Stimulated activated CD4-positive, alpha-beta T cell treated with anti-CD3 and anti-CD28 coated beads, Interleukin-15, amount 100 ng/mL, for 24 hours (primary cell): ENCODE data around the gene UBE3C.

Experiments
- DNase-seq: peaks from one replicate; pipeline ENCODE4 v3.0.0-alpha.2; 2020

The UBE3C gene

DNA sequence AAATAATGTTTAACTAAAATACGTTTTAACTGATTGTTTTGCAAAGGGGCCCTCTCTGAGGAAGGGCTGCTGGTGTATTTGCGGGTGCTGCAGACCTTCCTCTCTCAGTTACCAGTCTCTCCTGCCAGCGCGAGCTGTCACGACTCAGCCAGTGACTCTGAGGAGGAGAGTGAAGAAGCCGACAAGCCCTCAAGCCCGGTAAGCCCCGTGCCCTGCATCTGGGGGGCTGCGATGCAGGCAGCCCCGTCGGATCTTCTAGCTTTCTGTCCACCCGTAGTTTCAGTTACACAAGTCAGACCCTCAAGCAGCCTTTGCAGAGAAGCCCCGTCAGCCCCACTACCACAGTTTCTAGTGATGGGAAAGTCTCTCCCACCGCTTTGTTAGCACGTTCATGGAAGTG, 45.1 kb downstream of the UBE3C start:
- DNase-seq, result no peak

DNA sequence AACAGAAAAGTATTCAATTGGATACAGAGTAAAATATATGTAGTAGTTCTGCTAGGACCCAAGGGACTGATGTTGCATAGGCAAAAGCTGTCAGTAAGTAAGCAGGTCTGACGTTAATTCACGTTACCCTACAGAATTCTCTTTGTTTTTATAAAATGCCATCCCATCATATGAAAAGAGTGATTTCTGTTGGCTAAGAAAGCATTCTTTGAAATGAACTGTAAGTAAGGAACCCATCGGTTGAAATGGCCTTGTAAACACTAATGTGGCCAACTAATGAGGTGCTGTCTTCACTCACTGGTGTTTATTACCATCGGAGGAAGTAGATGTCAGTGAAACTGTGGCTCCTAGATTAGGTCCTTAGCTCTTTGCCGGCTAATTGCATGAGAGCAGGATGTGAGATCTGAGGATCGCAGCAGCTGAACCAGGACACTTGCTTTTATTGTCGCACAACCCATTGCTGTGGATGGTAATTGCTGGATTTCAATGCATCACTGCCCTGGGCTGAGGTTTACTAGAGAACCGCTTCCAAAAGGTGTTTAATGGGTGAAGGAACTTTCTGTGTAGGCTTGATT, 49.5 kb downstream of the UBE3C start:
- DNase-seq, result no peak

DNA sequence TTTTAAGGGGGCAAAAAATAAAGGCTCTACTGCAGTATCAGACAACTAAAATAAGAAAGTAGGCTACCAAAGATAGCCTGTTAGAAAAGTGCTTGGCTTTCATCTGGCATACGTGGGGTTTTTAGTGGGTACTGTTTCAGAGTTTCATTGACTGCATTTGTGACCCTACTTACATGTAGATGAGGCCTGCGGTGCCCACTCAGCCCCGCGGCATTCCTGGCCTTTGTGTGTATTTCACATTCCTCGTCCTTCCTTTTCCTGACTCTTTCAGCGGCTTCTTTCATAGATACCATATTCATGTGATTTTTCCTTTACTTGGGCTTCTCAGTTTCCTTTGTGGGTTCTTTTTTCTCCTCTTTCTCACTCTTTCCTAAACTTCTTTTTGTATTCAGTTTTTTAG, 50.7 kb downstream of the UBE3C start:
- DNase-seq, result no peak

DNA sequence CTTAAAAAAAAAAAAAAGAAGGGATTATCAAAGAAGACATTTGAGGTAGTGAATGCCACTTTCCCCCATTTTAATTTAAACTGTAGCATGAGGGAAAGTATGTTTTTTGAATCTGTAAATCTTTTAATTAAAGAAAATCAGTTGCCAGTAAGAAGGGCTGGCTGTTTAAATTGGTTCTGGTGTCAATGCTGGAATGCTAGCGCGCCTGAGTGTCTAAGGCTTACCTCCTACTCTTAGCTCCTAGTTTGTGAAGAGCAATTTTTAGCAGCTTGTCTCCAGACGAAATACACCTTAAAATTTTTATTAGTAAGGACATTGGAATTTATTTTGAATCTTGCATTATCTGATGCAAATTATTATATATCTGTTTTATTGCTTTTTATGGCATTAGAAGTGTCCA, 54.1 kb downstream of the UBE3C start:
- no peak for DNase-seq

DNA sequence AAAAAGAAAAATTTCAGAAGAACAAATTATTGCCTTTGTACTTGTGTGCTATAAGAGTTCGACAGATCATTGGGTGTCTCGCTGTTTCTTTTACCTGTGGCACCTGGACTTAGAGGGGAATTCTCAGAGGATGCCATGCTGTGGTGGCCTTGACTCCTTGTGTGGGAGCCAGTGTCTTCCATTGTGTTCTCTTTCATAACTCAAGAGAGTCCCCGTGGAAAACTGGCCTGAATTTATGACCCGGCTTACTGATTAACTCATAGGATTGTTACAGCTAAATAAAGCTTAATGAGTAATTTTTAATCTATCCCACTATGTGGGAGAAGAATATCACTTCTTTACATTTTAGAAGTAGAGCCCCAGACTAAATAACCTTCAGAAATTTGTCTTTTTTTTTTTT, 54.5 kb downstream of the UBE3C start:
- no peak for DNase-seq

DNA sequence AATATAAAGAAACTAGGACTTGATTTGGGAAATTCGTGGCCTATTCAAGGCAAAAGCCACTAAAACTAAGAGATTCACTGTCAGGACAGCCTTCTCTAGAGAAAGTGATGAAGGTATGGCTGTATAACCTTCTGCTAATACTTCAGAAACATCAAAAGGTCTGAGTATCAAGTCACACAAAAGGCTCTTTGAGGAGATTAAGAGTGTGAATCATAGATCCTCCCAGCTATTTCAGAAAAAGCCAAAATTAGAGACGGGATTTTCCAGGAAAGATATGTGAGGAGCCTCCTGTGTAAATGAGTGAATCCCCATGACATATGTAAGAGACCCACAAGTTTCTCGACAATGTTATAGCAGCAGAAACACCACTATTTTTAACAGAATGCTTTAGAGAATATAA, 56.2 kb downstream of the UBE3C start:
- no peak for DNase-seq

DNA sequence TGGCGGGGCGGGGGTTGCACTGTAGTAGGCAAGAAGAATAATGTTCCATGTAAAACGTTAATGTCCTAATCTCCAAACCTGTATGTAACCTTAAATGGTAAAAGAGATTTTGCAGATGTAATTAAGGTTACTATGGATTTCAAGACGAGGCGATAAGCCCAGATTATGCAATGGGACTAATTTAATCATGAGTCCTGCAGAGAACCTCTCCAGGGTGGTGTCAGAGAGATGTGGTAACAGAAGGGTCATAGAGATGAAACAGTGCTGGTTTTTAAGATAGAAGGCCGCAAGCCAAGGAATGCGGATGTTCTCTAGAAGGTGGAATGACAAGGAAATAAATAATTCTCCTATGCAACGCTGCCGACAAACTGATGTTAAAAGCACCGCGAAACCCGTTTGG, 57.1 kb downstream of the UBE3C start:
- no peak for DNase-seq

DNA sequence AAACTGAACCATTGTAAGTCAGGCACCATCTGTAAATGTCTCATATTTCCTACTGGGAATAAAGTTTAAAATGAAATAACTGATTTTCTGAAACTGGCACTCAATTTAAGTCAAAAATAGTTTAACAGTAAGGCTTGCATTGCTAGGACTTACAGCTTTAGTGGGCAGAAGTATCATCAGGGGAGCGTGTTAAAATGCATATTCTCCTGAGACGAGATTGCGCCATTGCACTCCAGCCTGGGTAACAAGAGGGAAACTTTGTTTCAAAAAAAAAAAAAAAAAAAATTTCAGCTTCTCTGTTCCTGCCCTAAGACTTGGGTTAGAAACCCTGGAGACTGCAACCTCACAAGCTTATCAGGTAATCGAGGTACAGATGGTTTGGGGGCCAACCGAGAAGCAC, 65.4 kb downstream of the UBE3C start:
- no peak for DNase-seq

DNA sequence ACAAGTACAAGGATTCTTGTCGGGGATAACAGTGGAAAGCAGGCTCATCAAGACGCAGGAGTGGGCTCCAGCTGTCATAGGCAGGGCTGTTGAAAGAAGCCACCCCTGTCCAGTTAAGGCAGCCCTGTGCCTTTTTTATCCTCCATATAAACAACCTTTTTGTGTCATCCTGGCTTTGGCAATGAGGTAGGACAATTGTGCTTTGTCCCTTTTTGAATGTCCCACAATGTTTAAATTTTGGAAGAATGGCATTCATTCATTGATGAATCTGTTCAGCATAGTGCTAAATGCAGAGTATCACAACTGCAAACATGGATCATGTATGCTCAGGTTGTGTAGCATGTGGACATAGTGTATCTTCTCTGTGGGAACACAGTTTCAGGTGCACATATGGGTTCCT, 66.7 kb downstream of the UBE3C start:
- DNase-seq, result no peak

DNA sequence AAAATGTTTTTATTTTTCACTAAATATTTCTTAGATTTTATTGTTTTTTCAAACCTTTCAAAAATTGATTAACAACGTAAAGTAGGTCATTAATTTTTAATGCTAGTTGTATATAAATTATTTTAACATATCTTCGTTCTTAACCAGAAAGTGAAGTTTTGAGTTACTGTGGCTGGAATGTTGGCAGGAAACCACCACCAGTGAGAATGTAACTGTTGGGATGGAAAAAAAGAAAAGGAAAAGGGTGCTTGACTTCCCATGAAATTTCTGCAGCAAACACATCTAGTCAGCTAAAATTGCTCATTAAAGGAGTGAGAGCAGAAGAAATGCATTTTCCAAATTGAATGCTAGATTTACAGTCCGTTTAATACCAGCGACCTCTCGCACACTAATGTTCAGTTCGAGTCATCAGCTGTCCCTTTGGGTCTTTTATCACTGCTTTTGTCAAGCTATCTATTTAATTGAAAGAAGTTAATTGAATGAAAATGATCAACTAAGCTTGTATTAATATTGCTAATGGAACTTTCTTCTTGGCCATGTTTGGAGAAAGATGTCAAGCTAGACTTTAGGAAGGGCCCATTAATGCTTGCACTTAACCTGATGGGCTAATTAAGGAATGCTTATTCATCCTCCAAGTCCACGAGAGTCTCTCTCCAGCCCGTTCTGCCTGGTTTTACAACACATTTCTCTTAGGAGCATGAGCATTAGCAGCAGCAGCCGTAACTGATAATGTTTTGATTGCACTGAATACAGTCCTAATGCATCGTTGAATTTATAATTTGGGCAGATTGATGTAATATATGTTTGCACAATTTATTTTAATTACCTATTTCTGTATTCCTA, 70.1 kb downstream of the UBE3C start:
- DNase-seq, result no peak

DNA sequence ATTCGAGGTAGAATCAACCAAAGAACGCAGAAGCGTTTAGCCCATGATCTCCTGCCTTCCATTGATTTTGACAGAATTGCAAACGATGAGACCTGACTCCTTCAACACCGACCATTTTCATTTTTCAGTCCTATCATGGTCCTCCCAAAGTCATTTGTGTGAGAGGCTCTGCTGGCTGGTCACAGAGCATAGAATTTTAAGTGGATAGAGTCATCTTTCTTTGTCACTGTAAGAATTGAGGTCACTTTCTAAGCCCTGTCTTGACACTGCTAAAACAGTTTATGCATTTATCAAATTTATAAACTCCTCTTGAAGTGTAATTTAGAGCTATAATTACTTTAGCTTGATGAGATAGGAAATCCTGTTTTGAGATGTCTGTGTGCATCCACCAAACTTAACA, 72.0 kb downstream of the UBE3C start:
- no peak for DNase-seq

DNA sequence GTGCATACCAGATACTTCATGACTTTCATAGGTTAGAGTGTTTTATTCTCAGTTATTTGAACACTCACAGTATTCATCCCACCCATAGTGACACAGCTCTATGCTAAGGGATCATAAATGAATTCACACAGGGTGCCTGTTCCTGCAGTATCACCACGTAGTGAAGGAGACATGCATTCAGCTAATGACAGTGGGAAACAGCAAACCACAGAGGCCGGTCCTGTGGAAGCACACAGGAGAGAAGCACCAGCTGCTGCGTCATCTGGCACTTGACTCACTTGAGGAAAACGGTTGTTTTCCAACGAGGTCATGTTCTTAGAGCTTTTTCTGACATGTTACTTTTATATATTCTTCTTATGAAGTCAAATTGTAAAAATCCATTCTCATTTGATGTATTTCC, 73.0 kb downstream of the UBE3C start:
- DNase-seq, result no peak

DNA sequence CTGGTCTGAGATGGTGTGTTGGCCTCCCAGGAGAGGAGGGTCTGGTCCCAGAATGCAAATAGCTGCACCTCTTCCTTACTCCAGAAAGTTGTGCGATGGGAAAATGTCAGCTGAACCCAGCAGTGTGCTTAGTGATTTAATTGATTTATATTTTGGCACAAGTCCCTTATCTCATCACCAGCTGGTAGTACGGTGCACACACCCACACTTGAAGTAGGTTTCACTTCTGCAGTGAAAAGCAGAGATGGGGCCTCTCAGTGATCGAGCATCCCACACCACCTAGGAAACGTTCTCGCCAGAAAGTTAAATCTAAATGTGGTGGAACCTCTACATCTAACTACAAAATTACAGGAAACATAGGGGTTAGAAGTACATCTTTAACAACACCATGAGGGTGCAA, 80.4 kb downstream of the UBE3C start:
- DNase-seq, result no peak

DNA sequence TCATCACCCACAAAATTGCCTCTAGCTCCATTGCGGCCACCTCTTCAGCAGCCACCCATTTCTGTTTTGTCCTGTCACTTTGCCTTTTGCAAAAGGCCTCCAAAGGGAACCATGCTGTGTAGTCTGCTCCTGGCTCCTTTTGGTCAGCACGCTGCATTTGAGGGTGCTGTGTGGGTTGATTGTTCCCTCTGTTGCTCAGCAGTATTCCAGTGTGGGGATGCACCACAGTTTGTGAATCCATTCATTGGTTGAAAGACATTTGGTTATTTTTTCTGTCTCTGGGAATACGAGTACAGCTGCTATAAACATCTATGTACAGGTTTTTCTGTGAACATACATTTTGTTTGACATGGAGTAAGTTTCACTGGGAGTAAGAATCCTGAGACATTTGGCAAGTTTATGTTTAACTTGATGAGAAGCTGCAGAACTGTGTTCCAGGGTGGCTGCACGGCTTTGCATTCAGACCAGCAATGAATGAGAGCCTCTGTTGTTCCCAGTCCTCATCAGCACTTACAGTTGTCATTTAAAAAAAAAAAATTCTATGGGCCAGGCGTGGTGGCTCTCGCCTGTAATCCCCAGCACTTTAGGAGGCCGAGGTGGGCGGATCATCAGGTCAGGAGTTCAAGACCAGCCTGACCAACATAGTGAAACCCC, 82.3 kb downstream of the UBE3C start:
- no peak for DNase-seq

DNA sequence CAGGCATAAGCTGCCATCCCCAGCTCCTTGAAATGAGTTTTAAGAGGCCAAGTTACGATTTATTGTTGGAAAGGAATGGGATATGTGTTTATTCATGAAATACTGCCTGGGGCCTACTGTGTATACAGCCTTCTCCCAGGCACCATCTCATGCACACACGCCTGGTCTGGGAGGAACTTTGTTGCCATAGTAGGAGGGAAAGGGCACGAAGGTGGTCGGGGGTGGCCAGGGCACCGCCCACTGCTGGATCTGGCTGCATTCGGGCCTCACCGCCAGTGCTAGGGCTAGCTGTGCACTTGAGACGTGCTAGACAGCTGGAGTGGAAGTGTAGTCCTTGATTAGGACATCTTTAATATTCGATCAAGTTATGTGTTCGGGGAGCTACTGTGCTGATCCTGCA, 84.0 kb downstream of the UBE3C start:
- no peak for DNase-seq

DNA sequence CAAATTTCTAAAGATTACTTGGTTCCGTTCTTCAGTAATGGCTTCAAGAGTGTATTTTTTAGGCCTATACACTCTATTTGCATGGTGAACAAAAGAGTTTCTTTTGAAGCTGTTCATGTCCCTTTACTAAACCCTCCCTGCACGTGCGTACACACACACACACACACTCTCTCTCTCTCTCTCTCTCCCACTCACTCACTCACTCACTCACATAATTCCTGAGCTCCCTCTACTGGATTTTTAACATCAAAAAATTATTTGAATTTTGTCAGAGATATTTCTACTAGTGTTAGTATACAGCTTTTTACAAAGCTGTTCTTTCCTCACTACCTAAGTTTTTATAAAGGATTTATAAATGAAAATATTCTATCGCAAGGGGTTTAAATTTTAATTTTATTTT, 85.9 kb downstream of the UBE3C start:
- DNase-seq, result no peak

DNA sequence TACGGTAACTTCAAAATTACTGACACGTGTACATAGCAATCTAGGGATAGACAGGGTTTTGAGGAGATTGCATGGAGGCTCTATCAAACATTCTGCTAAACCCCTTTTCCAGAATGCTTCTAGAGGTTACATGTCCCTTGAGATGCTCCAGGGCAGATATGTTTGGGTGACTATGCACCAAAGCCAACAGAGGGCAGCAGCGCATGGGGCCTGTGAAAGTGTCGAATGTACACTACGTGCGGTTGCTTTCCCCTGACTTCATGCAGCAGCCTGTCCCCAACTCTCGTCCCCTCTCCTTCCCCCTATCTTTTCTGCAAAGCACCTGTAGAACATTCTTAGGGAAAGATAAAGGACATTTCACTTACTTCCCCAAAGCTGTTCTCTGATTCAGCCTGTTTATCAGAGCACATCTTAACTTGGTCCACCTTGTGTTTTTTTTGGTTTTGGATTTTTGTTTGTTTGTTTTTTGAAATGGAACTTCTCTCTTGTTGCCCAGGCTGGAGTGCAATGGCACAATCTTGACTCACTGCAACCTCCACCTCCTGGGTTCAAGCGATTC, 90.2 kb downstream of the UBE3C start:
- peak; percentile 22 for DNase-seq

DNA sequence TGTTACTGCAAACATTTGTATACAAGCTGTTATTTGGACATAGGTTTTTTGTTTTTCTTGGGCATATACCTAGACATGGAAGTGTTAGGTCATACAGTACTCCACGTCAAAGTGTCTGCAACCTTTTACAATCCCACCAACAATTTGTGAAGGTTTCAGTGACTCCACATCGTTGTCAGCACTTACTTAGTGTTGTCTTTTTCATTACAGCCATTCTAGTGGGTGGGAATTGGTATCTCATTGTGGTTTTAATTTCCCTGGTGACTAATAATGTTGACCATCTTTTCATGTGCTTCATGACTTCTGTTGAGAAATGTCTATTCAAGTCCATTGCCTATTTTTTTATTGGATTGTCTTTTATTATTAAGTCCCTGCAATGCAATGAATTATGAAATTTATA, 95.0 kb downstream of the UBE3C start:
- DNase-seq, result no peak

DNA sequence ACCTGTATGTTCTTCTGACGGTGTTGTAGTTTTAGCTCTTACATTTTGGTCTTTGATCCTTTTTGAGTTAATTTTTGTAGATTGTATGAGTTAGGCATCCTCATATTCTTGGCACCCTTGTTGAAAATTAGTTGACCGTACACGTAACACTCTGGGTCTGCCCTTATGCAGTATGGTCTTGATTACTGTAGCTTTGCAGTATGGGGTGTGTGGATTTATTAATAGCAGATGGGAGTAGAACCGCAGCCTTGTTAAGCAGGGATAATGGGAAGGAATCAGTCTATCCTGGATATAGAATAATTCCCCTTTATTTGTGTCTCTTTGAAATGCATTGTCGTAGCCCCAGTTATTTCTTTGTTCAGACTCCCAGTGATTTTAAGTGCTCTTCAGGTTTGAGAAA, 95.5 kb downstream of the UBE3C start:
- DNase-seq, result no peak

DNA sequence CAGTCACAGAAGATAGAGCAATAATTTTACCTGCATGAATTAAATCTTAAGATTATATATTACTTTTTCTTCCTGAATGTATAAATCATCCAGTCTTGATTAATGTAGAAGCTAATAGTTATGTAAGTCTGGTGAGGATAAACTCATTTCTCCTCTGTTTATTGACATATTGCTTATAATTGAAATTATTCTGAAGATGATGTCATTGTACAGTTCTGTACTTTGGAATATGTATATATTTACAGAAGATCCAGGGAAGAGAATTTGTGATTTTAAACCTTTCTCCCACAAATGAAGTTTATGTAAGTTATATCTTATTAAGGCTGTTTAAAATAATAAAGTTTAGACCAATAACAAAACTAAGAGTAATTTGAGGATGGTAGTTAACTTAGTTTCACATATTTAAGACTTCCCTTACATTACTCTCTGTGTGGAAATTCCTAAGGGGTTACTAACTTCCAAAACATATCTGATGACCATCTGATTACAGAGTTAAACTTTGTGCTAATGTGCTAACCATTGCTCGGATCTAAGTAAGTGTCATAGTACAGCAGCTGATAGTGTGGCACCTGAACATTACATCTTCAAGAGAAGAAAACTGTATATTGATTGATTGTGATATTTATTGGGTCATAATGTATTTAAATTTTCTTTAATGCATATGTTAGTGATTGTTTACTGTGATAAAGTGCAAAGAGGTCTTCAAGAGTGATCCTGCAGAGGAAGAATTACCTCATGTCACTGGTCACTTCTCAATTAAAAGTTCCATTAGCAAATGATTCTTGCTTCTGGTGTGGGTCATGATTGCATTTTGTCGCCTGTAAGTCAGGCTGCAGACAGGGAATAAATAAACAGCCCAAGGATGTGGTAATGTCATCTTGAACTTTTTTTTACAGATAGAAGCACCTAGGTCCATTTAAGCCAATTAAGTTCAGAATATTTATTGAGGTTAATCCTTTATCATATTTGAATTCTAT, 96.9 kb downstream of the UBE3C start:
- DNase-seq, result no peak

DNA sequence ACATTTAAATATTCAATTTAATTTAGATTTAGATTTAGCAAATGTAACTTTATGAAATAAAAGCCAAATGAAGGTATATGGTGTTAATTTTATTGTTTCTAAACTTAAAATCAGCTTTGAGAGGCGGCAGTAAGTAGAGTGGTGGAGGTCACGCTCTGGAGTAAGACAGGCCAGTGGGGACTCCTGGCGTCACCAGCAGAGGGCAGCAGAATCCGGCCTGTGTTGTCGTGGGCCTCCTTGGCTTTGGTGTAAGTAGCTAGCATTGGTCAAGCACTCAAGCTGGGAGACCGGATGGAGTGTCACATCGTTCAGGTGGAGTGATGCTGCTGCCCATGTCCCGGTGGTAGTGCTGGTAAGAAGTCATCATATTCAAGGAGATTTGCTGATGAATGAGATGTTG, 99.4 kb downstream of the UBE3C start:
- DNase-seq, result no peak

DNA sequence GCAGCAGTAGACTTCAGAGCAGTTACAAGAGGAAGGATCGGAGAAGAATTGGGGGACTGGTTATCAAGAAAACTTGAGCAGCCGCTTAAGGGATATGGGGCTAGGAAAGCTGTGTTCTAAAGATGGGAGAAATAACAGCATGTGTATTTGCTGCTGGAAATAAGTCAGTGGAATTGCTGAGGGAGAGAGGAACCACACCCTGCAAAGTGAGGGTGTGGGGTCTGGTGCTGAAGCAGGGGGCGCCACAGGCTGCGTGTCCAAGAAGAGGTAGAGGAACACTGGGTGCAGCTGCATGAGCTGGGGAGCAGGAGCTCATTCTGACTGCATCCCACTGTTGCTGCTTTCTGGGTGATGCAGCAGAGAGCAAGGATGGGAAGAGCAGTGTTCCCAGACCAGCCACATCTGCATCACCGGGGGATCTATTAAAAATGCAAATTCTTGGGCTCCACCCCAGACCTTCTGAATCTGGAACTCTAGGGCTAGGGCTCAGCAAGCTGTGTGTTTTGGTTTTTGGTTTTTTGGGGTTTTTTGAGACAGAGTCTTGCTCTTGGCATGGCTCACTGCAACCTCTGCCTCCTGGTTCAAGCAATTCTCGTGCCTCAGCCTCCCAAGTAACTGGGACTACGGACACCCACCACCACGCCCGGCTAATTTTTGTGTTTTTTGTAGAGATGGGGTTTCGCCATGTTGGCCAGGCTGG, 101.0 kb downstream of the UBE3C start:
- no peak for DNase-seq
